ENCODE measurements around the gene ARHGAP4.

The ARHGAP4 gene

GRCh38 chrX:153866302-153867019 is 59.6 kb downstream of the ARHGAP4 start:
- DNase-seq (ENCODE audit: low read depth), result no peak

DNA sequence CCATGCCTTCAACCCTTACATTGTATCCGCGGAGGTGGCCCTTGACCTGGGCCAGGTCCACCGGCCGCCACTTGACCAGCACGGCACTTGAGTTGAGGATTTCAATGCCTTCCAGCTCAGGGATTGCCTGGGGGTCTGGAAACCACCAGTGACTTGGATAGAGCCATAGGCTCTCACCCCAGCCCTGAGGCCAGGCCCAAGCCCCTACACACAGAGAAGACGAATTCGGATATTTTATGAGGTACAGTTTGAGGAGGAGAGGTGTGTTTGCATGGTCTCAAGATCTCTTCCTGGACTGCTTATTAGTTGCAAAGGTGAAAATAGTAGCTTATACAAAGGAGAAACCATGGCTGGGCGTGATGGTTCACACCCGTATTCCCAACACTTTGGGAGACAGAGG is 60.4 kb downstream of the ARHGAP4 start:
- no peak for DNase-seq (ENCODE audit: low read depth)

DNA sequence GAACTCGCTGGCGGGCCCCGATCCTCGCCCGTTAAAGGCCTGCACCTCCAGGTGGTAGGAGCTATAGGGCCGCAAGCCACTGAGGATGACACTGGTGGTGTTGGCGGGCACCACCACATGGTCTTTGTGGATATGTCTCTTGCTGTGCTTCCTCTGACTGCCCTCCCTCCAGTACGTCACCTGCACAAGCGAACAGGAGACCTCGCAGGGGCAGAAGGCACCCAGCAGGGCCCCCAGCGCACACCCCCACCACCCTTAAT is 60.8 kb downstream of the ARHGAP4 start:
- no peak for DNase-seq (ENCODE audit: low read depth)

- no peak for DNase-seq (ENCODE audit: low read depth)
These were observed 61.3 kb downstream of the ARHGAP4 start for GRCh38 chrX:153864561-153865320.

DNA sequence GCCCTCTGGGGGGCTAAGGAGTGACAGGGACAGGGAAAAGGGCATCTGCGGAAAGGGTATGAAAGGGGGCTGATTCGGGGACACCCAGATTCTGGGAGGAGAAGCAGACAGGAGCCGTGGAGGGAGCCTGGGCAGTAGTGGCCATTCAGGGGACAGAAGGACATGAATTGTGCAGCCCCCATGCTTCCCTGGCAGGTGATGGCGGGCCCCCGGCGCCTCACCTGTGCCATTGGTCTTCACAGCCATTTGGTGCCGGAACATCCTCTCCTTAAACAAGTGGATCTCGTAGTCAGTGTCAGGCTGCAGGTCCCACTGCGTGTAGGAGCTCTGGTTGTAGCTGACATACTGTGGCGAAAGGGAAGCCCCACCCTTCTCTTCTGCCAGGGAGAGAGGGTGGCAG is 62.0 kb downstream of the ARHGAP4 start:
- DNase-seq (ENCODE audit: low read depth), result no peak

DNA sequence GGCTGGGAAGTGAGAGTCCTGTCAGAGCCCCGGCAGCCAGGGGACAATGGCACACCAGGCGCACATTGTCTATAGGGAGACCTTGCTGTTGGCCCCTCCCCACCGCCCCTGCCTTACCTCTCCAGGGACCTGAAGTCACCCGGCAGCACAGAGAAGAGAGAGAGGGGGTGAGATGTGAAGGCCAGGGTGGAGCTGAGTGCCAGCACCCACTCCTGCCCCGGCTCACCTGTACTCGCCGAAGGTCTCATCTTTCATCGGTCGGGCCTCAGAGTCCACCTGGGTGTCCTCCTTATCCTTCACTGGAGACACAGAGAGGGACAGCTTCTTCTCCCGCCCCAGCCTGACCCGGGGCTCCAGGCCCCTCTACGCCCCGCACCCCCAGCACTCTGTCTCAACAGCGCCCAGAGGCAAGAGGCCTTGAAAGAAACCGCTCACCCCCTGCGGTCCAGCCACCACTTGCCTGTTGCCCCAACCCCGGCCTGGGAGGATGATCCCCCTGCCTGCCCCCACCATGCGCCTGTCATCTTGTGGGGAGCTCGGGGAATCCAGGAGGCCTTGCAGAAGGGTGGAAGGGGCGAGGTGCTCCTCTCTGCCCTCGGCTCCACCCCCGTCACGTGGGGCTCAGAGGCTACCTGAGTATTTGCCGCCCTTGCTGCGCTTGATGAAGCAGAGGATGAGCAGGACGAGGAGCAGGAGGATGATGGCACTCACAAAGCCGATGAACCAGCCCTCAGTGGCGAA is 62.6 kb downstream of the ARHGAP4 start:
- DNase-seq (ENCODE audit: low read depth), result no peak

GRCh38 chrX:153862369-153863250 is 63.5 kb downstream of the ARHGAP4 start:
- DNase-seq (ENCODE audit: low read depth), result no peak

GRCh38 chrX:153861733-153862310 is 64.2 kb downstream of the ARHGAP4 start:
- no peak for DNase-seq (ENCODE audit: low read depth)

DNA sequence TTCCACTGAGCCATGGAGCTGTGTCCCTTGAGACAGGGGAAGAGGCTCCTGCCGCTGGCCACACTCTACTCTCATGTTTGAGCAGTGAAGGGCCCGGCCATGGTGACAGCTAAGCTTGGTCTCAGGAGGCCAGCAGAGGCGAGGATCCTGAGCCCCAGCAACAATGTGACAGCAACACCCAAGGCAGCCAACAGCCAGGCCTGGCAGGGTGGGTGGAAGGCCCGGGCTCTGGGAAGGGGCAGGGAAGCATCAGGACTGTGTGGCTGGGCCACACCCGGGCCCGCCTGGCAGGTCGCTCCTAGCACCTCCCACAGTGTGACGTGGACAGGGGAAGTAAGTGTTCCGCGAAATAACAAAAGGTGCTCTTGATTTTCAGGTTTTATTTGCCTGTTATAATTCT is 64.9 kb downstream of the ARHGAP4 start:
- DNase-seq (ENCODE audit: low read depth), result no peak
